Measurements from ENCODE around the gene IGFBP6. TPM values are rescaled to one million over a fixed set of nuclear protein-coding genes. Genes with fewer than 3 reads are reported as not detected.
A peak's percentile ranks its signal among the peaks of the same experiment; 100 is the strongest.

IGFBP6 gene
- total RNA-seq, 1 experiment from 2014 or later, result 4.2 TPM

DNA sequence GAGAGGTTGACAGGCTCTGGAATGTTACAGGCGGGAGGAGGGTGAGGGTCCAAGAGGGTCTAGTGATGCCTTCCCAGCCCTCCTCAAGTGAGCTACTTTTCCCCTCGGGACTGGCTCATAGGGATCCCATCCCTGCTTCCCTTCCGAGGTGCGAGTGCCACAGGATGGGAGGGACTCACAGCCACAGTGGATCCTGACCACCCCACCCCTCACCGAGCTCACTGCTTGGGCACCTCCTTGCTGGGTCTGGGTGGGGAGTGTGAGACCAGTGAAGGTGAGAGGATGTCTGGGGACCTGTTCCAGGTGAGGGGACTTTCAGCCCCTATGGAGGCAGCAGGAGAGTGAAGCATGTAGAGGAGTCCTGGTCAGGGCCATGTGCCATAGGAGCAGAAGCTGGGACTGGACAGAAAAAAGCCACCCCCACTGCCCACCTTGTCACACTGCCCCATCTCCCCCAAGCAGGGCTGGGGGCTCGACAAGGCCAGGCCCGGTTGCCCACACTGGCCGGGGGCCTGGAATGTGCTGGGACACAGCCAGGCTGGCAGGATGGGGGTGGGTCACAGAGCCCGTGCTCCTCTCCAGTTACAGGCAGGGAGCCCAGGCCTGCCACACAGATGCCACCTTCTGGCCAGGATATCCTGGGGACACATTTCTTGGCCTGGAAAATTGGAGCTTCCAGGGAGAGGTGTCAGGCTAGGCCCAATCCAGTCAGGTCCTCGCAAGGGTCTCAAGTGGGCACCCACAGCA lies 49.3 kb upstream of the IGFBP6 start:
- Histone ChIP-seq H3K9me3 (ENCODE audit: control insufficient read depth, low read depth, low read length) (no peaks in the 10 kb centered on the region), H3K4me1 (ENCODE audit: insufficient read depth, low read length) (peaks cover 28% of the 10 kb centered on the region; the same call in 1 of the 2 replicates), H3K23me2 (ENCODE audit: insufficient read length, low read depth, low read length, poor library complexity, severe bottlenecking) (peaks cover 15% of the 10 kb centered on the region), H2AK5ac (ENCODE audit: insufficient read length, low read length) (no peak overlapping the region), H2BK5ac (ENCODE audit: insufficient read length, low read length) (no peak overlapping the region), H2AFZ (ENCODE audit: low read length) (no peak overlapping the region), H2BK12ac (ENCODE audit: insufficient read length, low read depth, low read length) (no peak overlapping the region), H3K4me2 (ENCODE audit: insufficient read depth, insufficient read length, low read length) (peak overlapping the region; percentile 46), H3K14ac (ENCODE audit: insufficient read depth, low read length) (no peak overlapping the region), H3K56ac (ENCODE audit: insufficient read length, low read depth, low read length) (no peak overlapping the region), H4K91ac (ENCODE audit: insufficient read length, low read depth, low read length) (no peak overlapping the region), H2BK15ac (ENCODE audit: low read depth, low read length) (no peak overlapping the region), H4K5ac (ENCODE audit: insufficient read length, low read depth, low read length) (no peak overlapping the region), H3K27ac (ENCODE audit: insufficient read length, low read depth, low read length) (no peak overlapping the region), H3K27me3 (ENCODE audit: insufficient read depth, low read length) (peaks cover 5% of the 10 kb centered on the region; the same call in 1 of the 2 replicates), H3K4ac (ENCODE audit: low read depth, low read length) (no peak overlapping the region), H4K8ac (replicated peaks; ENCODE audit: insufficient read length, low read depth, low read length) (no peak overlapping the region), H2BK20ac (ENCODE audit: low read depth, low read length, poor library complexity, severe bottlenecking) (no peak overlapping the region), H3T11ph (ENCODE audit: low read length) (no peak overlapping the region), H2BK120ac (ENCODE audit: low read depth, low read length, poor library complexity, severe bottlenecking) (no peak overlapping the region), H4K20me1 (ENCODE audit: control insufficient read depth, insufficient read depth, insufficient read length) (no peaks in the 10 kb centered on the region), H3K79me1 (ENCODE audit: insufficient read depth, low read depth, low read length, poor library complexity, severe bottlenecking) (no peaks in the 10 kb centered on the region), H3K18ac (ENCODE audit: insufficient read length, low read depth, low read length) (no peak overlapping the region), H3K9ac (ENCODE audit: extremely low read depth, insufficient read length, low read length) (no peak overlapping the region), H3K23ac (ENCODE audit: insufficient read length, low read depth, low read length) (no peak overlapping the region), H3K79me2 (ENCODE audit: insufficient read depth, low read length) (no peaks in the 10 kb centered on the region; the same call in 1 of the 2 replicates)
- peaks cover 63 to 74% of the 10 kb centered on the region in 2 experiments for H3K4me1 Mint-ChIP-seq
- H3K27me3 Mint-ChIP-seq (ENCODE audit: low read depth), result peaks cover 36% of the 10 kb centered on the region
- no peaks in the 10 kb centered on the region; a peak in 1 of 5 replicates for H3K9me3 Mint-ChIP-seq
- DNase-seq, result peak; percentile 77
- no CpG with 5 or more reads among the region's 10 CpGs for WGBS (ENCODE audit: extremely low coverage, insufficient read length, low lambda C conversion rate)
- H3K36me3 Mint-ChIP-seq (ENCODE audit: insufficient read depth in 1 of 3, low read depth in 3 of 3), result peaks cover 7 to 8% (median 8%) of the 10 kb centered on the region in 3 experiments; a peak in 5 of 7 replicates
- peak overlapping the region; percentile 53 to 75 for H3K4me3 Mint-ChIP-seq
- TF ChIP-seq, protein P1, sequence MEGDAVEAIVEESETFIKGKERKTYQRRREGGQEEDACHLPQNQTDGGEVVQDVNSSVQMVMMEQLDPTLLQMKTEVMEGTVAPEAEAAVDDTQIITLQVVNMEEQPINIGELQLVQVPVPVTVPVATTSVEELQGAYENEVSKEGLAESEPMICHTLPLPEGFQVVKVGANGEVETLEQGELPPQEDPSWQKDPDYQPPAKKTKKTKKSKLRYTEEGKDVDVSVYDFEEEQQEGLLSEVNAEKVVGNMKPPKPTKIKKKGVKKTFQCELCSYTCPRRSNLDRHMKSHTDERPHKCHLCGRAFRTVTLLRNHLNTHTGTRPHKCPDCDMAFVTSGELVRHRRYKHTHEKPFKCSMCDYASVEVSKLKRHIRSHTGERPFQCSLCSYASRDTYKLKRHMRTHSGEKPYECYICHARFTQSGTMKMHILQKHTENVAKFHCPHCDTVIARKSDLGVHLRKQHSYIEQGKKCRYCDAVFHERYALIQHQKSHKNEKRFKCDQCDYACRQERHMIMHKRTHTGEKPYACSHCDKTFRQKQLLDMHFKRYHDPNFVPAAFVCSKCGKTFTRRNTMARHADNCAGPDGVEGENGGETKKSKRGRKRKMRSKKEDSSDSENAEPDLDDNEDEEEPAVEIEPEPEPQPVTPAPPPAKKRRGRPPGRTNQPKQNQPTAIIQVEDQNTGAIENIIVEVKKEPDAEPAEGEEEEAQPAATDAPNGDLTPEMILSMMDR (conservative IDR thresholded peaks at IDR 0.05), result no peak
- H3K27ac Mint-ChIP-seq, result peak overlapping the region in 2 of 3 experiments; percentile 40 to 55; a peak in 1 of 7 replicates
